GM12891 (cell line): ENCODE data around the gene GPX4.

ENCODE experiments used
- PAX5 ChIP-seq: IDR thresholded peaks from 2 replicates; pipeline ENCODE4 v1.6.1; 2011; ENCODE audit warnings: low read length, moderate library complexity, mild to moderate bottlenecking; ENCODE audit not compliant: insufficient read depth, severe bottlenecking
- POLR2A ChIP-seq: IDR thresholded peaks from 2 replicates; pipeline ENCODE4 v1.6.1; 2011; ENCODE audit warnings: low read depth, low read length, control low read depth
- POLR2AphosphoS5 ChIP-seq: IDR thresholded peaks from 2 replicates; pipeline ENCODE4 v1.6.1; 2011; ENCODE audit warnings: low read depth, low read length, control low read depth
- TAF1 ChIP-seq: IDR thresholded peaks from 2 replicates; pipeline ENCODE4 v1.6.1; 2011; ENCODE audit warnings: low read depth, low read length, control low read depth

DNA sequence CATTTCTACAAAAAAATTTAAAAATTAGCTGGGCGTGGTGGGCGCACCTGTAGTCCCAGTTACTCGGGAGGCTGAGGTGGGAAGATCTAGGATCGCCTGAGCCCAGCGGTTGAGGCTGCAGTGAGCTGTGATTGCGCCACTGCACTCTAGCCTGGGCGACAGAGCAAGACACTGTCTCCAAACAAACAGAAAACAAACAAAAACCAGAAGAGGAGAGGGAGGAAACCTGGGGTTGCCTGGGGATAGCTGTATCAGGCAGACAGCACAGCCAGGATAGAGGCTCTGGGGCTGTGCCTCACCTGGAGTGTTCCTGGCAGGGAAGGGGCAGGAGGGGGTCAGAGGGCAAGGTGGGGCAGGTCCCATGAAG, 6.0 kb upstream of the GPX4 start:
- TF ChIP-seq POLR2A = no peak
- TF ChIP-seq POLR2AphosphoS5 = no peak
- TF ChIP-seq PAX5 = no peak
- TF ChIP-seq TAF1 = no peak
